HepG2 (cell line): ENCODE results near the gene NABP2. TPM values are rescaled to one million over a fixed set of nuclear protein-coding genes. Genes with fewer than 3 reads are reported as not detected.

Source experiments
- ATF7-NPFF ChIP-seq: sonication (generic); formaldehyde crosslinking; IDR thresholded peaks from 2 replicates; pipeline ENCODE4 v1.8.1; 2023; ENCODE audit warnings: mild to moderate bottlenecking, low read depth, missing genetic modification reagents, moderate library complexity
- CC2D1A ChIP-seq: sonication (generic); formaldehyde crosslinking; IDR thresholded peaks from 2 replicates; pipeline ENCODE4 v1.8.1; 2023; ENCODE audit warnings: mild to moderate bottlenecking, missing genetic modification reagents
- CREM ChIP-seq, 2 experiments: sonication (generic) in 1 of 2; formaldehyde crosslinking in 1 of 2; IDR thresholded peaks; 2 replicates each; pipeline versions ENCODE4 v1.4.0 to v1.6.1; 2016 to 2020; ENCODE audit warnings: antibody characterized with exemption in 1 of 2, mild to moderate bottlenecking in 1 of 2, missing genetic modification reagents in 1 of 2
- FOXK1 ChIP-seq: sonication (generic); formaldehyde crosslinking; IDR thresholded peaks from 2 replicates; pipeline ENCODE4 v1.4.0; 2020; ENCODE audit warnings: low read depth, missing genetic modification reagents, borderline replicate concordance
- FOXO1 ChIP-seq: sonication (generic); formaldehyde crosslinking; IDR thresholded peaks from 2 replicates; pipeline ENCODE4 v1.4.0; 2020; ENCODE audit warnings: missing genetic modification reagents
- MBD4 ChIP-seq: IDR thresholded peaks from 2 replicates; pipeline ENCODE4 v1.6.1; 2012; ENCODE audit warnings: low read length, inconsistent platforms, borderline replicate concordance
- MYNN ChIP-seq: sonication (generic); formaldehyde crosslinking; IDR thresholded peaks from 2 replicates; pipeline ENCODE4 v1.4.0; 2020; ENCODE audit warnings: mild to moderate bottlenecking, low read depth, missing genetic modification reagents
- NBN ChIP-seq: fragments of 450-650 bp; conservative IDR thresholded peaks from 2 replicates; pipeline ENCODE4 v1.6.1; 2017
- NFE2L1 ChIP-seq: sonication (generic); formaldehyde crosslinking; IDR thresholded peaks from 2 replicates; pipeline ENCODE4 v1.4.0; 2020; ENCODE audit warnings: missing genetic modification reagents, mild to moderate bottlenecking, borderline replicate concordance
- PITX1 ChIP-seq: sonication (generic); formaldehyde crosslinking; IDR thresholded peaks from 2 replicates; pipeline ENCODE4 v1.5.1; 2020; ENCODE audit warnings: mild to moderate bottlenecking, missing genetic modification reagents
- RARG ChIP-seq: sonication (generic); formaldehyde crosslinking; IDR thresholded peaks from 2 replicates; pipeline ENCODE4 v1.4.0; 2020; ENCODE audit warnings: low read depth, mild to moderate bottlenecking, missing genetic modification reagents
- STAG1 ChIP-seq: sonication (generic); formaldehyde crosslinking; IDR thresholded peaks from 2 replicates; pipeline ENCODE4 v1.4.0; 2020; ENCODE audit warnings: missing genetic modification reagents
- TCF7L2 ChIP-seq: IDR thresholded peaks from 2 replicates; pipeline ENCODE4 v1.6.1; 2011; ENCODE audit warnings: mild to moderate bottlenecking, low read depth, low read length, moderate library complexity
- TP53 ChIP-seq: sonication (generic); formaldehyde crosslinking; conservative IDR thresholded peaks from 2 replicates; pipeline ENCODE4 v1.4.0; 2020; ENCODE audit warnings: missing genetic modification reagents
- ZFAT ChIP-seq: sonication (generic); formaldehyde crosslinking; conservative IDR thresholded peaks from 2 replicates; pipeline ENCODE4 v1.8.1; 2023; ENCODE audit warnings: missing genetic modification reagents, inconsistent platforms
- ZNF496 ChIP-seq: sonication (generic); formaldehyde crosslinking; IDR thresholded peaks from 2 replicates; pipeline ENCODE4 v1.8.1; 2023; ENCODE audit warnings: mild to moderate bottlenecking, moderate library complexity, missing genetic modification reagents; ENCODE audit not compliant: insufficient replicate concordance
- ZNF558 ChIP-seq: sonication (generic); formaldehyde crosslinking; IDR thresholded peaks from 2 replicates; pipeline ENCODE4 v1.9.0; 2022; ENCODE audit warnings: mild to moderate bottlenecking, missing genetic modification reagents, borderline replicate concordance
- ZNF75D ChIP-seq: sonication (generic); formaldehyde crosslinking; IDR thresholded peaks from 2 replicates; pipeline ENCODE4 v1.8.1; 2023; ENCODE audit warnings: missing genetic modification reagents, mild to moderate bottlenecking, borderline replicate concordance
- ZNF777 ChIP-seq: sonication (generic); formaldehyde crosslinking; IDR thresholded peaks from 2 replicates; pipeline ENCODE4 v1.4.0; 2020; ENCODE audit warnings: missing genetic modification reagents
- ZNF790 ChIP-seq: sonication (generic); formaldehyde crosslinking; IDR thresholded peaks from 2 replicates; pipeline ENCODE4 v1.8.0; 2022; ENCODE audit warnings: missing genetic modification reagents, mild to moderate bottlenecking, borderline replicate concordance
- ZSCAN25 ChIP-seq: sonication (generic); formaldehyde crosslinking; IDR thresholded peaks from 2 replicates; pipeline ENCODE4 v1.8.0; 2022; ENCODE audit warnings: mild to moderate bottlenecking, missing genetic modification reagents
- polyA plus RNA-seq, 8 experiments: library from polyadenylated mRNA; depleted of rRNA in 3 of 8; stranded (reverse) in 7 of 8; unstranded in 1 of 8; fragments of >200 nt; fragmentation: Illumina TruSeq in 4 of 8; extraction: Trizol in 4 of 8; gene quantifications; 2 replicates each; pipeline versions ENCODE4 v1.2.1 to v1.2.3, GENCODE V29; 2011 to 2016; ENCODE audit warnings: low read depth in 4 of 8, missing spikeins in 1 of 8, mixed read lengths in 1 of 8; ENCODE audit not compliant: insufficient read depth in 1 of 8
- total RNA-seq, 5 experiments: library from RNA; depleted of rRNA; stranded (reverse); fragments of >200 nt; fragmentation: Illumina TruSeq; extraction: Trizol; gene quantifications; 2 replicates each; pipeline ENCODE4 v1.2.3, GENCODE V29; 2016; ENCODE audit warnings: low read depth in 1 of 5
- TF ChIP-seq, protein P1 (sequence below): sonication (generic); formaldehyde crosslinking; IDR thresholded peaks from 2 replicates; pipeline ENCODE4 v1.9.0; 2022; ENCODE audit warnings: missing genetic modification reagents, mild to moderate bottlenecking, borderline replicate concordance
- TF ChIP-seq, protein P2 (sequence below): sonication (generic); formaldehyde crosslinking; IDR thresholded peaks from 2 replicates; pipeline ENCODE4 v1.4.0; 2020; ENCODE audit warnings: missing genetic modification reagents, borderline replicate concordance
- TF ChIP-seq, protein P3 (sequence below): sonication (generic); formaldehyde crosslinking; IDR thresholded peaks from 2 replicates; pipeline ENCODE4 v1.5.1; 2020; ENCODE audit warnings: missing genetic modification reagents, mild to moderate bottlenecking, borderline replicate concordance
- TF ChIP-seq, protein P4 (sequence below): IDR thresholded peaks from 2 replicates; pipeline ENCODE4 v1.6.1; 2016; ENCODE audit warnings: low read depth
- TF ChIP-seq, protein P5 (sequence below): sonication (generic); formaldehyde crosslinking; IDR thresholded peaks from 2 replicates; pipeline ENCODE4 v1.4.0; 2020; ENCODE audit warnings: mild to moderate bottlenecking, missing genetic modification reagents

NABP2 gene
- total and polyA plus RNA-seq, 2 of the 13 experiments (the other 11 are each of a cell fraction or from before 2014, with no cell fraction given), result 33.2 to 35.5 TPM

DNA sequence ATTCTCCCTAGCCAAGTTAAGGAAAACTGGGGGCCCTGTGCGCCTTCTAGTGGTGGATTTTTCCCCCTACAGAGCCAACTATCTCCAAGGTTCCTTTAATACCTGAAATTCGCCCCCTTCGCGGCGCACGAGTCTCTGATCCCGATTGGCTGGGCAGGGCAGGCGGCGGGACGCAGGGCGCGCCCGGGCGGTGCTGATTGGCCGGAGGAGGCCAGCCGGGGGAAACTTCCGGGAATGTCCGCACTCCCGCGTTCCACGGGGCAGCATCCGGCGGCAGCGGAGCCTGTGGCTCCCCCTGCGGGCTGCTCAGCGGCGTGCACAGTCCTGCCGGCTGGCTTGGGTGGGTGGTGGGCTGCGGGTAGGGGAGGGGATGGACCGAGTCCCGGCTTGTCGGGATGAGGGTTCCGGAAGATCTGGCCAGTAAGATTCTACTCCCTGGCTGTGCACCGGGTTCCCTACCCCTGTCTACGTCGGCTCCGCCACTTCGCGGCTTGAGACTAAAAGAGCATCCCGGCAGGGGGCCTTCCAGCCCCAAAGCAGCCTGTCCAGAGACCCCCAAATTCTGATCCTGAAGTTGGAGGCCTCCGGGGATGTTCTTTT lies at the start of gene NABP2 (continued):
- TF ChIP-seq PITX1 (CRISPR knock-in tag) (peak; percentile 74), TP53 (CRISPR knock-in tag) (no peak), RARG (CRISPR knock-in tag) (no peak), ZNF790 (CRISPR knock-in tag) (no peak), MBD4 (no peak), FOXO1 (0 out of 2 replicates have a peak, but pooled peaks have one; percentile 36), ZNF496 (CRISPR knock-in tag) (no peak), ZSCAN25 (CRISPR knock-in tag) (no peak), CC2D1A (CRISPR knock-in tag) (no peak), NFE2L1 (CRISPR knock-in tag) (no peak), ATF7-NPFF (CRISPR knock-in tag) (peak; percentile 68; the same call in 1 of the 2 replicates), ZNF558 (CRISPR knock-in tag) (no peak), MYNN (no peak), STAG1 (peak; percentile 45), ZNF777 (CRISPR knock-in tag) (no peak), NBN (no peak), ZNF75D (CRISPR knock-in tag) (no peak), ZFAT (CRISPR knock-in tag) (no peak), FOXK1 (peak; percentile 54), TCF7L2 (no peak), CREM (IDR thresholded peaks at IDR 0.05) (peak; percentile 14; the same call in 1 of the 2 replicates), CREM (CRISPR knock-in tag; IDR thresholded peaks at IDR 0.05) (no peak)
- TF ChIP-seq, protein P1, sequence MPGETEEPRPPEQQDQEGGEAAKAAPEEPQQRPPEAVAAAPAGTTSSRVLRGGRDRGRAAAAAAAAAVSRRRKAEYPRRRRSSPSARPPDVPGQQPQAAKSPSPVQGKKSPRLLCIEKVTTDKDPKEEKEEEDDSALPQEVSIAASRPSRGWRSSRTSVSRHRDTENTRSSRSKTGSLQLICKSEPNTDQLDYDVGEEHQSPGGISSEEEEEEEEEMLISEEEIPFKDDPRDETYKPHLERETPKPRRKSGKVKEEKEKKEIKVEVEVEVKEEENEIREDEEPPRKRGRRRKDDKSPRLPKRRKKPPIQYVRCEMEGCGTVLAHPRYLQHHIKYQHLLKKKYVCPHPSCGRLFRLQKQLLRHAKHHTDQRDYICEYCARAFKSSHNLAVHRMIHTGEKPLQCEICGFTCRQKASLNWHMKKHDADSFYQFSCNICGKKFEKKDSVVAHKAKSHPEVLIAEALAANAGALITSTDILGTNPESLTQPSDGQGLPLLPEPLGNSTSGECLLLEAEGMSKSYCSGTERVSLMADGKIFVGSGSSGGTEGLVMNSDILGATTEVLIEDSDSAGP (CRISPR knock-in tag), result peak; percentile 99
- TF ChIP-seq, protein P2, sequence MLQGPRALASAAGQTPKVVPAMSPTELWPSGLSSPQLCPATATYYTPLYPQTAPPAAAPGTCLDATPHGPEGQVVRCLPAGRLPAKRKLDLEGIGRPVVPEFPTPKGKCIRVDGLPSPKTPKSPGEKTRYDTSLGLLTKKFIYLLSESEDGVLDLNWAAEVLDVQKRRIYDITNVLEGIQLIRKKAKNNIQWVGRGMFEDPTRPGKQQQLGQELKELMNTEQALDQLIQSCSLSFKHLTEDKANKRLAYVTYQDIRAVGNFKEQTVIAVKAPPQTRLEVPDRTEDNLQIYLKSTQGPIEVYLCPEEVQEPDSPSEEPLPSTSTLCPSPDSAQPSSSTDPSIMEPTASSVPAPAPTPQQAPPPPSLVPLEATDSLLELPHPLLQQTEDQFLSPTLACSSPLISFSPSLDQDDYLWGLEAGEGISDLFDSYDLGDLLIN (CRISPR knock-in tag), result no peak
- TF ChIP-seq, protein P3, sequence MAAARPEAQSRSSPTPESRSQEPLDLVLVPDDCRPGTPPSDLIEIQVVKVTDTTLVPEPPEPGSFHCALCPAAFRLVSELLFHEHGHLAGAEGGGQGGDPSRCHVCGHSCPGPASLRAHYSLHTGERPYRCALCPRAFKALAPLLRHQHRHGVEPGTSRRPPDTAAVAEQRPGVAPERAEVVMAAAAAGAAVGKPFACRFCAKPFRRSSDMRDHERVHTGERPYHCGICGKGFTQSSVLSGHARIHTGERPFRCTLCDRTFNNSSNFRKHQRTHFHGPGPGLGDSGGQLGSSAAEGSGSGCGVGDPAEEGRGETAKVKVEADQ, result no peak
- TF ChIP-seq, protein P4, sequence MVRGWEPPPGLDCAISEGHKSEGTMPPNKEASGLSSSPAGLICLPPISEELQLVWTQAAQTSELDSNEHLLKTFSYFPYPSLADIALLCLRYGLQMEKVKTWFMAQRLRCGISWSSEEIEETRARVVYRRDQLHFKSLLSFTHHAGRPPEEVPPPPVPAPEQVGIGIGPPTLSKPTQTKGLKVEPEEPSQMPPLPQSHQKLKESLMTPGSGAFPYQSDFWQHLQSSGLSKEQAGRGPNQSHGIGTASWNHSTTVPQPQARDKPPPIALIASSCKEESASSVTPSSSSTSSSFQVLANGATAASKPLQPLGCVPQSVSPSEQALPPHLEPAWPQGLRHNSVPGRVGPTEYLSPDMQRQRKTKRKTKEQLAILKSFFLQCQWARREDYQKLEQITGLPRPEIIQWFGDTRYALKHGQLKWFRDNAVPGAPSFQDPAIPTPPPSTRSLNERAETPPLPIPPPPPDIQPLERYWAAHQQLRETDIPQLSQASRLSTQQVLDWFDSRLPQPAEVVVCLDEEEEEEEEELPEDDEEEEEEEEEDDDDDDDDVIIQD (CRISPR knock-in tag), result peak; percentile 57; the same call in 1 of the 2 replicates
- TF ChIP-seq, protein P5, sequence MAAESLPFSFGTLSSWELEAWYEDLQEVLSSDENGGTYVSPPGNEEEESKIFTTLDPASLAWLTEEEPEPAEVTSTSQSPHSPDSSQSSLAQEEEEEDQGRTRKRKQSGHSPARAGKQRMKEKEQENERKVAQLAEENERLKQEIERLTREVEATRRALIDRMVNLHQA (CRISPR knock-in tag), result no peak
